ENCODE data around the gene KRT39. TPM values are rescaled to one million over a fixed set of nuclear protein-coding genes. Genes with fewer than 3 reads are reported as not detected.

The KRT39 gene
- polyA plus RNA-seq, 3 donors: not detected

DNA sequence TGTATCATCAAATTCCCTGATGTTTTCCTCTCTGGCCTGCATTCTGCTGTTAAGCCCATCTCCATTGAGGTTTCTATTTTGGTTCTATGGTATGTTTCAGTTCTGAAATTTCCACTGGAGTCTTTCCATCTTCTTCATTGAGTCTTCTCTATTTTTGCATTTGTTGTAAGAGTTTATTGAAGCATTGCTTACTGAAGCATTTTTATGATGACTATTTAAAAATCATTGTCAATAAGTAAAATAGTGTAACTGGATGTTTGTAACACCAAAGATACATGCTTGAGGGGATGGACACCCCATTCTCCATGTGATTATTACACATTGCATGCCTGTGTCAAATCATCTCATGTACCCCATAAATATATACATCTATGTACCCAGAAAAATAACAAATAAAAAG is 8.8 kb upstream of the KRT39 start:
- no peaks in the 10 kb centered on the region for H3K9me3 ChIP-seq (replicated peaks in 1 of 2; ENCODE audit: control insufficient read depth in 1 of 2, insufficient read depth in 1 of 2, low read length in 2 of 2)
- no peaks in the 10 kb centered on the region for H3K36me3 Mint-ChIP-seq
- no peaks in the 10 kb centered on the region for H3K79me2 ChIP-seq (ENCODE audit: insufficient read depth, low read length)
- H3K36me3 ChIP-seq (replicated peaks in 1 of 2; ENCODE audit: control insufficient read depth in 1 of 2, insufficient read depth in 2 of 2, low read length in 2 of 2): no peaks in the 10 kb centered on the region
- H3K4me2 ChIP-seq (replicated peaks; ENCODE audit: extremely low read depth, low read length, poor library complexity, severe bottlenecking): no peak overlapping the region
- intact Hi-C loops (cut with micrococcal nuclease): no loop called here
- no peak overlapping the region for H3K27ac ChIP-seq (ENCODE audit: low read depth in 1 of 2, low read length in 2 of 2)
- DNase-seq: no peak
- no peaks in the 10 kb centered on the region for H3K4me1 ChIP-seq (ENCODE audit: control insufficient read depth in 1 of 2, insufficient read depth in 2 of 2, low read length in 2 of 2)
- H3K4me1 Mint-ChIP-seq: no peaks in the 10 kb centered on the region
- H4K20me1 ChIP-seq (ENCODE audit: insufficient read depth, low read length): no peaks in the 10 kb centered on the region
- peaks cover 0 to 4% of the 10 kb centered on the region in 2 donors for H3K27me3 ChIP-seq (ENCODE audit: control insufficient read depth in 2 of 2, insufficient read depth in 2 of 2, low read length in 2 of 2)
- H3K9me3 Mint-ChIP-seq: no peaks in the 10 kb centered on the region
- no peak overlapping the region for H3K4me3 Mint-ChIP-seq
- no peak overlapping the region for H2AFZ ChIP-seq (ENCODE audit: insufficient read depth, low read depth, low read length, poor library complexity, severe bottlenecking)
- H3K4me3 ChIP-seq (replicated peaks in 1 of 3; ENCODE audit: low read depth in 2 of 3, low read length in 3 of 3): no peak overlapping the region
- peaks cover 4 to 13% (median 4%) of the 10 kb centered on the region in 3 donors for H3K27me3 Mint-ChIP-seq (ENCODE audit: low read depth in 3 of 3)
- no peak overlapping the region for H3K27ac Mint-ChIP-seq
- no peak overlapping the region for H3K9ac ChIP-seq (ENCODE audit: insufficient read depth, low read length, poor library complexity, severe bottlenecking)
- TF ChIP-seq, protein P1, sequence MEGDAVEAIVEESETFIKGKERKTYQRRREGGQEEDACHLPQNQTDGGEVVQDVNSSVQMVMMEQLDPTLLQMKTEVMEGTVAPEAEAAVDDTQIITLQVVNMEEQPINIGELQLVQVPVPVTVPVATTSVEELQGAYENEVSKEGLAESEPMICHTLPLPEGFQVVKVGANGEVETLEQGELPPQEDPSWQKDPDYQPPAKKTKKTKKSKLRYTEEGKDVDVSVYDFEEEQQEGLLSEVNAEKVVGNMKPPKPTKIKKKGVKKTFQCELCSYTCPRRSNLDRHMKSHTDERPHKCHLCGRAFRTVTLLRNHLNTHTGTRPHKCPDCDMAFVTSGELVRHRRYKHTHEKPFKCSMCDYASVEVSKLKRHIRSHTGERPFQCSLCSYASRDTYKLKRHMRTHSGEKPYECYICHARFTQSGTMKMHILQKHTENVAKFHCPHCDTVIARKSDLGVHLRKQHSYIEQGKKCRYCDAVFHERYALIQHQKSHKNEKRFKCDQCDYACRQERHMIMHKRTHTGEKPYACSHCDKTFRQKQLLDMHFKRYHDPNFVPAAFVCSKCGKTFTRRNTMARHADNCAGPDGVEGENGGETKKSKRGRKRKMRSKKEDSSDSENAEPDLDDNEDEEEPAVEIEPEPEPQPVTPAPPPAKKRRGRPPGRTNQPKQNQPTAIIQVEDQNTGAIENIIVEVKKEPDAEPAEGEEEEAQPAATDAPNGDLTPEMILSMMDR (IDR thresholded peaks at IDR 0.05): no peak

DNA sequence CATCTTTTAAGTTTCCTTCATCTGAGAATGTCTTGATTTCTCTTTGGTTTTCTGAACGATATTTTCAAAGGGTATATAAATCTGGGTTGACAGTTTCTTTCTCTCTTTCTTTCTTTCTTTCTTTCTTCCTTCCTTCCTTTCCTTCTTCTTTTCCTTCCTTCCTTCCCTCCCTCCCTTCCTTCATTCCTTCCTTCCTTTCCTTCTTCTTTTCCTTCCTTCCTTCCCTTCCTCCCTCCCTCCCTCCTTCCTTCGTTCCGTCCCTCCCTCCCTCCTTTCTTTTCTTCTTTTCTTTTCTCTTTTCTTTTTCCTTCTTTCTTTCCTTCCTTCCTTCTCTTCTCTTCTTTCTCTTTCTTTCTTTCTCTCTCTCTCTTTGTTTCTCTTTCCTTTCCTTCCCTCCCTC is 7.6 kb upstream of the KRT39 start:
- H3K4me2 ChIP-seq (replicated peaks; ENCODE audit: extremely low read depth, low read length, poor library complexity, severe bottlenecking): no peak overlapping the region
- 100% methylated on average over 2 of the region's 3 CpGs for WGBS (ENCODE audit: insufficient coverage)
- no peak for DNase-seq
- H2AFZ ChIP-seq (ENCODE audit: insufficient read depth, low read depth, low read length, poor library complexity, severe bottlenecking): no peak overlapping the region
- no peaks in the 10 kb centered on the region for H3K9me3 Mint-ChIP-seq
- H3K36me3 ChIP-seq (replicated peaks in 1 of 2; ENCODE audit: control insufficient read depth in 1 of 2, insufficient read depth in 2 of 2, low read length in 2 of 2): no peaks in the 10 kb centered on the region
- TF ChIP-seq, protein P1 (IDR thresholded peaks at IDR 0.05): no peak
- H3K27me3 ChIP-seq (ENCODE audit: control insufficient read depth in 2 of 2, insufficient read depth in 2 of 2, low read length in 2 of 2): peaks cover 0 to 4% of the 10 kb centered on the region in 2 donors
- H3K4me3 Mint-ChIP-seq: no peak overlapping the region
- no peaks in the 10 kb centered on the region for H4K20me1 ChIP-seq (ENCODE audit: insufficient read depth, low read length)
- peaks cover 3 to 13% (median 4%) of the 10 kb centered on the region in 3 donors for H3K27me3 Mint-ChIP-seq (ENCODE audit: low read depth in 3 of 3)
- no peaks in the 10 kb centered on the region for H3K4me1 ChIP-seq (ENCODE audit: control insufficient read depth in 1 of 2, insufficient read depth in 2 of 2, low read length in 2 of 2)
- no peak overlapping the region for H3K27ac Mint-ChIP-seq
- H3K27ac ChIP-seq (ENCODE audit: low read depth in 1 of 2, low read length in 2 of 2): no peak overlapping the region
- no peaks in the 10 kb centered on the region for H3K9me3 ChIP-seq (replicated peaks in 1 of 2; ENCODE audit: control insufficient read depth in 1 of 2, insufficient read depth in 1 of 2, low read length in 2 of 2)
- H3K4me3 ChIP-seq (replicated peaks in 1 of 3; ENCODE audit: low read depth in 2 of 3, low read length in 3 of 3): no peak overlapping the region
- H3K79me2 ChIP-seq (ENCODE audit: insufficient read depth, low read length): no peaks in the 10 kb centered on the region
- H3K4me1 Mint-ChIP-seq: no peaks in the 10 kb centered on the region
- intact Hi-C loops (cut with micrococcal nuclease): no loop called here
- no peak overlapping the region for H3K9ac ChIP-seq (ENCODE audit: insufficient read depth, low read length, poor library complexity, severe bottlenecking)
- no peaks in the 10 kb centered on the region for H3K36me3 Mint-ChIP-seq

All from CD14-positive monocyte (primary cell).